Endodermal cell (in vitro differentiated cells): ENCODE data around the gene SIAH3. TPM values are rescaled to one million over a fixed set of nuclear protein-coding genes. Genes with fewer than 3 reads are reported as not detected.

Experiments used
- DNase-seq: peaks from one replicate; pipeline ENCODE4 v3.0.0-alpha.2; 2017
- H3K27ac ChIP-seq: 2 replicates; pipeline ENCODE4 v1.5.1; 2013; ENCODE audit warnings: mild to moderate bottlenecking, low read depth, low read length, moderate library complexity
- H3K27me3 ChIP-seq: 2 replicates; pipeline ENCODE4 v1.6.1; 2013; ENCODE audit warnings: mild to moderate bottlenecking, low read length, moderate library complexity; ENCODE audit not compliant: insufficient read depth, control insufficient read depth, poor library complexity, severe bottlenecking
- H3K36me3 ChIP-seq: 2 replicates; pipeline ENCODE4 v1.7.0; 2013; ENCODE audit warnings: mild to moderate bottlenecking, low read length, moderate library complexity; ENCODE audit not compliant: control insufficient read depth, insufficient read depth
- H3K4me1 ChIP-seq: one replicate; pipeline ENCODE4 v1.7.0; 2013; ENCODE audit warnings: low read length; ENCODE audit not compliant: control insufficient read depth, insufficient read depth
- H3K4me3 ChIP-seq: 2 replicates; pipeline ENCODE4 v1.5.1; 2013; ENCODE audit warnings: mild to moderate bottlenecking, low read length, moderate library complexity
- H3K9ac ChIP-seq: 2 replicates; pipeline ENCODE4 v1.6.1; 2013; ENCODE audit warnings: mild to moderate bottlenecking, low read length, moderate library complexity; ENCODE audit not compliant: poor library complexity, severe bottlenecking; ENCODE audit errors: extremely low read depth
- H3K9me3 ChIP-seq: 2 replicates; pipeline ENCODE4 v1.6.1; 2013; ENCODE audit warnings: mild to moderate bottlenecking, low read length, moderate library complexity; ENCODE audit not compliant: control insufficient read depth
- H3K27ac Mint-ChIP-seq: 2 replicates; pipeline ENCODE4 v1.8.0; 2020; ENCODE audit warnings: mixed read lengths
- H3K27me3 Mint-ChIP-seq: 2 replicates; pipeline ENCODE4 v1.8.0; 2021; ENCODE audit warnings: mild to moderate bottlenecking, mixed read lengths; ENCODE audit not compliant: insufficient read depth
- H3K36me3 Mint-ChIP-seq: 2 replicates; pipeline ENCODE4 v1.8.0; 2020; ENCODE audit warnings: low read depth, mixed read lengths
- H3K4me1 Mint-ChIP-seq: 2 replicates; pipeline ENCODE4 v1.8.0; 2020; ENCODE audit warnings: mixed read lengths
- H3K4me3 Mint-ChIP-seq: 2 replicates; pipeline ENCODE4 v1.8.0; 2020; ENCODE audit warnings: mild to moderate bottlenecking, moderate library complexity, mixed read lengths
- H3K9me3 Mint-ChIP-seq: 2 replicates; pipeline ENCODE4 v1.8.0; 2020; ENCODE audit warnings: mild to moderate bottlenecking, mixed read lengths
- WGBS, 2 experiments: methylation state at CpG; one replicate each; pipeline versions ENCODE4 v1.1.5 to v1.1.7; 2013; ENCODE audit warnings: missing lambda C conversion rate in 2 of 2, mixed read lengths in 1 of 2; ENCODE audit not compliant: insufficient coverage in 1 of 2, insufficient read length in 1 of 2; 5-methylcytosine and 5-hydroxymethylcytosine counted together
- total RNA-seq, 2 donors: library from RNA; stranded (reverse); fragmentation: NEBNext Ultra II Directional in 1 of 2; extraction: Animal tissue kit (Norgen Biotek cat#: 25700) in 1 of 2; gene quantifications; 2 replicates in 1 of 2; 3 replicates in 1 of 2; pipeline ENCODE4 v1.2.1, GENCODE V29; 2021
- TF ChIP-seq, protein P1 (sequence below): fragments of 200-600 bp; sonication (generic); conservative IDR thresholded peaks from 2 replicates; pipeline ENCODE4 v1.5.0; 2021; ENCODE audit warnings: antibody characterized with exemption, mild to moderate bottlenecking

The SIAH3 gene
- total RNA-seq, 2 donors from 2014 or later = not detected

DNA sequence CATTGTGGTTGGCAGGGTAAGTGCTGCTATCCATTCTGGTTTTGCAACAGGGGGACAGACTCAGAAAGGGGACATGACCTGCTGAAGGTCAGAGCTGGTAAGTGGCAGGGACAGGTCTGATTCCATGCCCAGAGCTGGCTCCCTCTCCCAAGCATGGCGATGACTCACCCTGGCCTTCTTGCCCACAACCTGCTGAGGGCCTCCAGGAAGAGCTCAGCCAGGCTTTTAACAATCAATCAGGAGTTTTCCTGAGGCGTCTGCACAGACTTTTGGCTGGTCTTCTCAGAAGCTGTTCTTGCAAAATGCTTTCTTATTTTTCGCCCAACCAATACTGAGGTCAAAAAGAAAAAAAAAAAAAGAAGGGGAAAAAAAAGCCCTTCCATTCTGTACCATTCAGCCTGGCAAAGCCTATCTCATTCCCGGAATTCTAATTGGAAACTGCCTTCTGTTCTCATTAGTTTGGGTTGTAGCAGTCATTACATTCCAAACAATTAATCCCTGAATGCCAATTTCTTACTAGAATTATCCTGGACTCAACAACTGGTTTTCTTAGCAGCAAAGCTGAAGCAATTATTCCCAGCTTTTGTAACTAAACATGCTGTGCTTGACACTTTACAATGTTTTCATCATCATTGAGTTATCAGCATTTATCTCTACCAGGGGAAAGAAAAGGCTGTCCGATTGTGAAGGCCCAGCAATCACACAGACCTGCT is 17.7 kb downstream of the SIAH3 start:
- Histone ChIP-seq H3K27me3 (no peaks in the 10 kb centered on the region), H3K4me3 (no peak overlapping the region), H3K27ac (no peak overlapping the region), H3K9me3 (no peaks in the 10 kb centered on the region), H3K36me3 (no peaks in the 10 kb centered on the region), H3K4me1 (no peaks in the 10 kb centered on the region), H3K9ac (no peak overlapping the region)
- no peaks in the 10 kb centered on the region for H3K36me3 Mint-ChIP-seq
- H3K4me3 Mint-ChIP-seq = no peak overlapping the region
- H3K9me3 Mint-ChIP-seq = no peaks in the 10 kb centered on the region
- TF ChIP-seq, protein P1, sequence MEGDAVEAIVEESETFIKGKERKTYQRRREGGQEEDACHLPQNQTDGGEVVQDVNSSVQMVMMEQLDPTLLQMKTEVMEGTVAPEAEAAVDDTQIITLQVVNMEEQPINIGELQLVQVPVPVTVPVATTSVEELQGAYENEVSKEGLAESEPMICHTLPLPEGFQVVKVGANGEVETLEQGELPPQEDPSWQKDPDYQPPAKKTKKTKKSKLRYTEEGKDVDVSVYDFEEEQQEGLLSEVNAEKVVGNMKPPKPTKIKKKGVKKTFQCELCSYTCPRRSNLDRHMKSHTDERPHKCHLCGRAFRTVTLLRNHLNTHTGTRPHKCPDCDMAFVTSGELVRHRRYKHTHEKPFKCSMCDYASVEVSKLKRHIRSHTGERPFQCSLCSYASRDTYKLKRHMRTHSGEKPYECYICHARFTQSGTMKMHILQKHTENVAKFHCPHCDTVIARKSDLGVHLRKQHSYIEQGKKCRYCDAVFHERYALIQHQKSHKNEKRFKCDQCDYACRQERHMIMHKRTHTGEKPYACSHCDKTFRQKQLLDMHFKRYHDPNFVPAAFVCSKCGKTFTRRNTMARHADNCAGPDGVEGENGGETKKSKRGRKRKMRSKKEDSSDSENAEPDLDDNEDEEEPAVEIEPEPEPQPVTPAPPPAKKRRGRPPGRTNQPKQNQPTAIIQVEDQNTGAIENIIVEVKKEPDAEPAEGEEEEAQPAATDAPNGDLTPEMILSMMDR = no peak
- no peak overlapping the region for H3K27ac Mint-ChIP-seq
- no peak for DNase-seq
- H3K4me1 Mint-ChIP-seq = no peaks in the 10 kb centered on the region
- 68 to 75% methylated on average over 3 to 5 of the region's 5 CpGs for WGBS, 2 experiments
- H3K27me3 Mint-ChIP-seq = no peaks in the 10 kb centered on the region

DNA sequence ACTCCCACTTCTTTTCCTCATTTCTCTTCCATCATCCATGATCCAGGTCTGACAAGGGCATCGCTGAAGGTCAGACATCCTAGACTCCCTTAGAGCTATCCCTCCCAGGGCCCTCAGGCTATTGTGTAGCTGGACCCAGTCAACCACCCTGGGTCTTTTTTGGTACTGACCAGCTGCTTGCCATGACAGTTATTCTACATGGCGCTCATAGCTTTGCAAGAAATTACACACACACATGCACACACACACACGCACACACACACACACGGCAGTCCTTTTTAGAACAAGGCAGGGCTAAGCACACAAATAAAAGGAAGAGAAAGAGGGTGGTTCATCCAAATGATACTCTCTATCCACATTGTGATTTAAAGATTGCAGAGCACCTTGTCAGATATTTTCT is 18.3 kb downstream of the SIAH3 start:
- no peaks in the 10 kb centered on the region for H3K9me3 Mint-ChIP-seq
- TF ChIP-seq, protein P1 = no peak
- Histone ChIP-seq H3K4me3 (no peak overlapping the region), H3K27me3 (no peaks in the 10 kb centered on the region), H3K9me3 (no peaks in the 10 kb centered on the region), H3K9ac (no peak overlapping the region), H3K27ac (no peak overlapping the region), H3K4me1 (no peaks in the 10 kb centered on the region), H3K36me3 (no peaks in the 10 kb centered on the region)
- no peak overlapping the region for H3K27ac Mint-ChIP-seq
- no peak for DNase-seq
- 83 to 98% methylated on average over 2 to 4 of the region's 4 CpGs for WGBS, 2 experiments
- peaks cover 3% of the 10 kb centered on the region for H3K4me1 Mint-ChIP-seq
- H3K4me3 Mint-ChIP-seq = no peak overlapping the region
- no peaks in the 10 kb centered on the region for H3K27me3 Mint-ChIP-seq
- no peaks in the 10 kb centered on the region for H3K36me3 Mint-ChIP-seq

DNA sequence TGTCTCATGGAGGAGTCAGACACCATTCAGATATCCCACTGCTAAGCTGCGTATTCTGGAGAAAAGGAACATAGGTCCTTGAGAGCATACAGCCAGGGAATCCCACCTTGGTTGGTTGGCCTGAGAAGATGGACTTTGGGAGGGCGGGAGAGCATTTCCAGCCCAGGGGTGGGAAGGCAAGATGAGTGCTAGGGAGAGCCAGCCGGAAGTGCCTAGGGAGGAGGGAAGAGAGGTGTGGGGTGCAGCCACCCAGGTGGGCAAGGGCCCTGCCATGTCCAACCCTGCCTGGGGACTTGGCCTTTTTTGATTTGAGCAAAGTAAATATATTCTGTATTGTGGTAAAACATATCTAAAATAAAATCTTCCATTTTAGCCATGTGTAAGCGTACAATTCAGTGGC is 19.7 kb downstream of the SIAH3 start:
- Histone ChIP-seq H3K4me3 (no peak overlapping the region), H3K27me3 (no peaks in the 10 kb centered on the region), H3K4me1 (no peaks in the 10 kb centered on the region), H3K27ac (no peak overlapping the region), H3K9ac (no peak overlapping the region), H3K9me3 (no peaks in the 10 kb centered on the region), H3K36me3 (no peaks in the 10 kb centered on the region)
- no peaks in the 10 kb centered on the region for H3K27me3 Mint-ChIP-seq
- no peaks in the 10 kb centered on the region for H3K36me3 Mint-ChIP-seq
- TF ChIP-seq, protein P1 = no peak
- no peak overlapping the region for H3K27ac Mint-ChIP-seq
- WGBS, 2 experiments = 83 to 95% methylated on average over 1 to 4 of the region's 4 CpGs
- H3K9me3 Mint-ChIP-seq = no peaks in the 10 kb centered on the region
- no peak for DNase-seq
- H3K4me3 Mint-ChIP-seq = no peak overlapping the region
- peaks cover 3% of the 10 kb centered on the region for H3K4me1 Mint-ChIP-seq
